Measurements from ENCODE around the gene PSMB9.

GRCh38 chr6:32886681-32887383 lies 32.8 kb downstream of the PSMB9 start:
- no peak for TF ChIP-seq CTCF (IDR thresholded peaks at IDR 0.05)
- TF ChIP-seq POLR2AphosphoS5 (IDR thresholded peaks at IDR 0.05) = no peak
